Middle frontal gyrus (tissue), 1 donor: ENCODE results near the gene CEP19.
A peak's percentile ranks its signal among the peaks of the same experiment; 100 is the strongest.
"Not testable (repeated sequence)": the region's sequence is repeated elsewhere in the genome, so short reads cannot be mapped to it uniquely, and the experiment has no call there.

ENCODE experiments used
- DNase-seq: peaks from one replicate; pipeline ENCODE4 v3.0.0-alpha.2; 2015; ENCODE audit warnings: low spot score; ENCODE audit errors: extremely low spot score

The CEP19 gene, protein sequence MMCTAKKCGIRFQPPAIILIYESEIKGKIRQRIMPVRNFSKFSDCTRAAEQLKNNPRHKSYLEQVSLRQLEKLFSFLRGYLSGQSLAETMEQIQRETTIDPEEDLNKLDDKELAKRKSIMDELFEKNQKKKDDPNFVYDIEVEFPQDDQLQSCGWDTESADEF

GRCh38 chr3:196711838-196712513 is at the start of gene CEP19, which contains the start of gene PIGX:
Gene CEP19 (minus strand): TSS chr3:196712250. CDS start chr3:196708657, 3,593 bp downstream.
Gene PIGX (plus strand): TSS chr3:196712377.
- DNase-seq = peak; percentile 87

DNA sequence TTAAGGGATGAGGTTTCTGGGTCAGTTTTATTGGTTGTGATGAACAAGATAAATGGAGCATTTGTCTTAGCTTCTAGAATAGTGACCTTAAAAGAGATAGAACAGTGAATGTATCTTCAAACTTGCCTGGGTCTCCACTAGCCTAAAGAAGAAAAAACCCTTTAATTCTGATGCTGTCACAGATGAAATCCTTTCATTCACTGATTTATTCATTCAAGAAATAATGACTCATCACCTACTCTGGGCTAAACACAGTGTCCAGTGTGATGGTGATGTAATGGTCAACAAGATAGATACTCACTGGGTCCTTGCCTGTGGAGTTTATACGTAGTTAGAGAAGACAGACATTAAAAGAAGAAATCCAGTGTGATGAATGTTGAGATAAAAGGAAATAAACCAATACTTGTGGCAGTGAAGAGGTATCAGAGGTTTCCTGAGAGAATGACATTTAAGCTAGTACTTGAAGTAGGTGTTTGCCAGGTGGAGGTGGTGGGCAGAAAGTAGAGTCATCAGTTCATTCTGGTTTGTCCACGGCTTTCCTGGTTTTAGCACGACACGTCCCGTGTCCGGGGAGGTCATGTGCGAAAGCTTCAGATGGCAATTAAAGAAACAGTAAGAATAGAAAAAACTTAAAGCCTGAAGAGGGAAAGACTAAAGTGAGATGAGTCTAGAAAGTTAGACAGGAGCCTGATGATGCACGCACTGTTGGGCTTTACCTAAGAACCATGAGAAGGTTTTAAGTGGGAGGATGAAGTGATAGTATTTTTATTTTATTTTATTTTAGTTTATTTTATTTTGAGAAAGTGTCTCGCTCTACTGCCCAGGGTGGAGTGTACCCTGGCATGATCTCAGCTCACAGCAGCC is 46.1 kb upstream of the CEP19 start:
- no peak for DNase-seq

- no peak for DNase-seq
Observed at GRCh38 chr3:196756732-196757131, 44.7 kb upstream of the CEP19 start.

DNA sequence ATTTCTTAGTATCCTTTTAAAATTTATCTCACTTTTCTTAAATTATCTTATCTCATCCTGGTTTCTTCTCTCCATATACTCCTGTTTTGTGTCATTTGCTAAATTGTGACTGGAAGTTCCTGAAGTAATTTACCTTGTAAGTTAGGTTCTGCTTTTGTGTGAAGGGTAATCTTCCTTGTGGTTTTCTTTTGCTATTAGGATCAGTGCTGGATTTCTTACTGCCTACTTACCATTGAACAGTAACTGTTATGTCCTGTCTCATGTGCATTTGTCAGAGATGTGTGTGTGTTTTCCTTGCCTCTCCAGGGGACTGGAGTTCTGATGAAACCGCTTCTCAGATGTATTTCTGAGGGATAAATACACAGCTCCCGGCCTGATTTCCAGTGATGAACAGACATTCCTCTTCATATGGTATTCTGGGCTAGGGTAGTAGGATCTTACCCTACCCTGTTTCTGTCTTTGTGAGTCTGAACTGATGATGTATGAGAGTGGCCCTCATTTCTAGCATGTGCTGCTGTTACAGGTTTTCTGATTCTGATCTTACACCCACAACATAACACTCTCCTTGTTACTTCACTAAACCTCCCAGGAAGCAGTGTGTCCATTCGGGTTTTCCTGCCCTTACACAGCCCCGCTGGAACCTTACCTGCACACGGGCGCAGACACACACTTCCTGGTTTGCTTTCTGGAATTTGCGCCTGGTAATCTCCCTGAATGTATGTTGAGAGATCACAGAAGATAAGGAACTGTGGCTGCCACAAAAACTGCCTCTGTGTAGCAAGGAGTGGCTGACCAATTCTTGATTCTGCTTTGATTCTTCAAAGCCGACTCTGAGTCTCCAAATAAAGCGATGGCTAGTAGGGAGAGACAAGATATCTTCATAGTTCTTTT is 42.3 kb upstream of the CEP19 start:
- no peak for DNase-seq

DNA sequence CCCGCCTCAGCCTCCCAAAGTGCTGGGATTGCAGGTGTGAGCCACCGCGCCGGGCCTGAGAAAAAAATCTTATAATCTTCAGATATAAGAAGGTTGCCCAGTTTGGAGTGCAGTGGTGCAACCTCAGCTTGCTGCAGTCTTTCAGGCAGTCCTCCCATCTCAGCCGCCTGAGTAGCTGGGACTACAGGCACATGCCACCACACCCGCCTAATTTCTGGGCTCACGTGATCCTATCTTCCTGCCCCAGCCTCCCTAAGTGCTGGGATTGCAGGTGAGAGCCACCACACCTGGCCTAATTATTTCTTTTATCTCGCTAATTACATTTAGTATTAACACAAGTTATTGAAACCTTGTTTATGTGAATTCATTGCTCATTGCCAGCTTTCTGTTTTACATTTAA is 41.2 kb upstream of the CEP19 start:
- DNase-seq = no peak

DNA sequence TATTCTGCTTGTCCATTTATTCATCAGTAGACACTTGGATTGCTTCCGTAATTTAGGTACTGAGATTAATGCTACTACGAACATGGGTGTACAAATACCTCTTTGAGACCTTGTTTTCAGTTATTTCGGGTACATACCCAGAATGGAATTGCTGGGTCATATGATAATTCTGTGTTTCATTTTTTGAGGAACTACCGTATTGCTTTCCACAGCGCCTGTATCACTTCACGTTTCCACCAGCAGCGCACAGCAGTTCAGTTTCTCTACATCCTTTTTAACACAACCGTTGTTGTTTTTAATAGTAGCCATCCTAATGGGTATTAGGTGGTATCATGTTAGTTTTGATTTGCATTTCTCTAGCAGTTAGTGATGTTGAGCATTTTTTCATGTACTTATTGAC is 37.1 kb upstream of the CEP19 start:
- no peak for DNase-seq

DNA sequence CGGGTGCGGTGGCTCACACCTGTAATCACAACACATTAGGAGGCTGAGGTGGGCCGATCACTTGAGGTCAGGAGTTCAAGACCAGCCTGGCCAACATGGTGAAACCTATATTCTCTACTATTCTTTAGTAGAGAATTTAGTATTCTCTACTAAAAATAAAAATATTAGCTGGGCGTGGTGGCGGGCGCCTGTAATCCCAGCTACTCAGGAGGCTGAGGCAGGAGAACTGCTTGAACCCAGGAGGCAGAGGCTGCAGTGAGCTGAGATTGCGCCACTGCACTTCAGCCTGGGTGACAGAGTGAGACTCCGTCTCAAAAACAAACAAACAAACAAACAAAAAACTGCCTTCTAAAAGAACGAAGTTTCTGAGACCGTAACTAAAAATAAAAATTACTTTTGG is 31.5 kb upstream of the CEP19 start:
- DNase-seq = not testable (repeated sequence)

- no peak for DNase-seq
Observed at GRCh38 chr3:196741249-196741889, 29.3 kb upstream of the CEP19 start.

DNA sequence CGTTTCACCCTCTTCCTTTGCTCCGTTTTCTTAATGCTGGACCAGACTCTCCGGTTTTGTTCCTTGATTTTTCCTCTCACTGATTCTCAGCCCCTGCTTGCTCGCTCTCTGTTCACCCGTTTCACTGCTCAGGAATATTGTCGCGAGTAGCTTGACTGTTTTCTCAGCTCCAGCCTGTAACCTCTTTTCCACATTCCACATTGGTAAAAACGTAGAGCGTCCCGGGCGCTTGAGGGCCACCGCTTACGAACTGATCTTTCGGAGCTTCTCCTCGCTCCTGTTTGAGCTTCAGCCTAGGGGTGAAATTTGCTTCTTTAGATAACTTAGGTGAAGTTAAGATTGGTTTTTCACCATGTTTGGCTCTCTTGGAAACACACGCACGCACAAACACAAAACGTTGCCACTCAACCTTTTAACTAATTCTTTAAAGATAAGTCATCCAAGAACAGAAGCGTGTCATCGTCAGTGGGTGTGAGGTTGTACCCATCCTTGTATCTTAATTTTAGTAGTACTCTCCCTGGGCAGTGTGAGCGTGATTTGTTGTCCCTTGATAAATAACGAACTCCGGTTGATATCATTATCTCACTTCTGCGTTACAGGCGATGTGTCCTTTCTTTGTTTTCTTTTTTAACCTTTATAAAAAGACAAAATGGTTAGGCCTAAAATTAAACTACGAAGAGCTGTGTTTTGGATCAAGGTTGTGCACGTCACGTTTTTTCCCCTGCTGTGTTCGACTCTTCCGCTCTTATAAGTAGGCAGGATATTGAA is 28.6 kb upstream of the CEP19 start:
- peak; percentile 5 for DNase-seq

DNA sequence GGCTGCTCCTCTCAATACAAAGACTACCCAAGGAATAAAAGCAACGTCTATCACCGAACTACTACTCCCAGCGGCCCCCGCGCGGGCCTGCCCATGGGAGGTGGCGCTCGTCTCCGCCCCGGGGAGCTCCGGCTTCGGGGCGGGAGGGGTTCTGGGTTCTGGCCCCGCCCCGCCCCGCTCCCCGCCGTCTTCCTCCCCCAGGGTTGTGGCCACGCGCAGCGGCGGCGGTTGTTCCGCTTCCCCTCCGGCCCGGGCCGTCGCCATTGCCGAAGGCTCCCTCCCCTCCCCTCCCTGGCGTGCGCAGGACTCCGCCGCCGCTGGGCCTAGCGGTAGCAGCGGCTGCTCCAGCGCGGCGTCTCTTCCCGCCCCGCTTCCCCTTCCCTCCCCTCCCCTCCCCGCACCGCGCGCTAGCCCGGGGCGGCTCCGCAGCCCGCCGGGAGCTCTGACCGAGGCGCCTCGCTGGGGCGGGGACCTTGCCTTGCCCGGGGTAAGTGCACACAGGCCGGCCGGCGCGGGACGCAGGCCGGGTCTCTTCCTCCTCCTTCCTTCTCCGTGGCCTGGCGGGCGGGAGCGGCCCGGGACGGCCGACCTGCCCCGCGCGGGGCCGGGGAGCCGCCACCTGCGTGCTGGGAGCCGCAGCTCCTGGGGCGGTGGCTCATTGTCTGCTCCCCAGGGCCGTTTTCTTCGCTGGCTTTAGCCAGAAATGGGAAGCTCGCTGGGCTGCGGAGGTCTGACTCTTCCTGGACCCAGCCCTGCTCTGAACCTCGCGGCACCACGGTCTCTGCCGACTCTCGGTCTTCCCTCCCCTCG is 27.8 kb upstream of the CEP19 start, which contains the start of gene PAK2:
Gene PAK2 (plus strand): TSS at position 187 of the 810 bp plus-strand sequence. CDS start 42,790 bp downstream, outside the sequence.
- peak; percentile 91 for DNase-seq

- no peak for DNase-seq
Observed at GRCh38 chr3:196737655-196738054, 25.6 kb upstream of the CEP19 start.

- DNase-seq = no peak
Observed at GRCh38 chr3:196736670-196737374, 24.8 kb upstream of the CEP19 start.

- no peak for DNase-seq
Observed at GRCh38 chr3:196735751-196736150, 23.7 kb upstream of the CEP19 start.

- no peak for DNase-seq
Observed at GRCh38 chr3:196726788-196727675, 15.0 kb upstream of the CEP19 start.

GRCh38 chr3:196721097-196721496 is 9.0 kb upstream of the CEP19 start:
- no peak for DNase-seq

GRCh38 chr3:196717162-196717561 is 5.1 kb upstream of the CEP19 start:
- not testable (repeated sequence) for DNase-seq
